OCI-LY7 (cell line): ENCODE measurements around the gene GADD45GIP1. TPM values are rescaled to one million over a fixed set of nuclear protein-coding genes. Genes with fewer than 3 reads are reported as not detected.

Experiments
- BruUV-seq: library from RNA; stranded (reverse); fragments of 400-500 nt; replicated peaks from 2 replicates; lab custom pipeline; 2021; lab: Mats Ljungman, UMichigan
- CTCF ChIA-PET: fragments of 300-600 bp; sonication (Branson Sonifier 250); formaldehyde crosslinking; loops from one replicate; lab custom pipeline; 2022; ENCODE audit warnings: antibody characterized with exemption; ENCODE audit not compliant: unreplicated experiment; lab: Charles Lee
- POLR2A ChIA-PET: fragments of 300-600 bp; sonication (Branson Sonifier 250); formaldehyde crosslinking; loops from one replicate; lab custom pipeline; 2022; ENCODE audit warnings: antibody characterized with exemption; lab: Charles Lee
- DNase-seq: peaks from one replicate; pipeline ENCODE4 v3.0.0-alpha.2; 2015; ENCODE audit warnings: low spot score
- H2AFZ ChIP-seq: fragments of 200-600 bp; sonication (generic), shearing (Covaris generic); 2 replicates; pipeline ENCODE4 v1.6.1; 2014; ENCODE audit warnings: mild to moderate bottlenecking, antibody characterized with exemption, low read length, moderate library complexity
- H3K27ac ChIP-seq: fragments of 200-600 bp; sonication (generic); 2 replicates; pipeline ENCODE4 v1.5.1; 2014; ENCODE audit warnings: mixed run types, low read depth, mild to moderate bottlenecking, moderate library complexity, low read length, inconsistent platforms; ENCODE audit not compliant: poor library complexity, severe bottlenecking
- H3K36me3 ChIP-seq: fragments of 200-600 bp; sonication (generic); 2 replicates; pipeline ENCODE4 v1.6.1; 2014; ENCODE audit warnings: mild to moderate bottlenecking, antibody characterized with exemption, low read length, moderate library complexity, mixed read lengths; ENCODE audit not compliant: insufficient read depth
- H3K4me1 ChIP-seq: fragments of 200-600 bp; sonication (generic); 2 replicates; pipeline ENCODE4 v1.5.1; 2014; ENCODE audit warnings: mild to moderate bottlenecking, low read length; ENCODE audit not compliant: insufficient read depth, poor library complexity, severe bottlenecking
- H3K4me2 ChIP-seq: fragments of 200-600 bp; sonication (generic); 2 replicates; pipeline ENCODE4 v1.6.1; 2014; ENCODE audit warnings: mild to moderate bottlenecking, low read length
- H3K4me3 ChIP-seq: fragments of 200-600 bp; sonication (generic); 2 replicates; pipeline ENCODE4 v1.5.1; 2014; ENCODE audit warnings: mild to moderate bottlenecking, low read depth, low read length; ENCODE audit not compliant: poor library complexity, severe bottlenecking
- H3K79me2 ChIP-seq: fragments of 200-600 bp; sonication (generic); 2 replicates; pipeline ENCODE4 v1.6.1; 2016; ENCODE audit warnings: low read depth, mild to moderate bottlenecking, low read length, moderate library complexity, mixed read lengths; ENCODE audit not compliant: insufficient read depth
- H3K9me2 ChIP-seq: fragments of 200-600 bp; sonication (generic); 2 replicates; pipeline ENCODE4 v1.6.1; 2016; ENCODE audit warnings: mild to moderate bottlenecking, low read length, mixed read lengths; ENCODE audit not compliant: insufficient read depth
- H3K9me3 ChIP-seq: fragments of 200-600 bp; sonication (generic); 2 replicates; pipeline ENCODE4 v1.6.1; 2014; ENCODE audit warnings: mild to moderate bottlenecking, mixed run types, low read length, mixed read lengths
- H4K20me1 ChIP-seq: fragments of 200-600 bp; sonication (generic); 2 replicates; pipeline ENCODE4 v1.6.1; 2014; ENCODE audit warnings: mild to moderate bottlenecking, antibody characterized with exemption, low read length, moderate library complexity, mixed read lengths; ENCODE audit not compliant: insufficient read depth
- CTCF ChIP-seq: fragments of 200-600 bp; sonication (generic); conservative IDR thresholded peaks from 2 replicates; pipeline ENCODE4 v1.5.1; 2014; ENCODE audit warnings: mild to moderate bottlenecking, antibody characterized with exemption, low read length, moderate library complexity, mixed read lengths
- EZH2phosphoT487 ChIP-seq: fragments of 200-600 bp; sonication (generic); IDR thresholded peaks from 2 replicates; pipeline ENCODE4 v1.6.1; 2018; ENCODE audit warnings: low read depth, borderline replicate concordance, mild to moderate bottlenecking, mixed run types, antibody characterized with exemption, low read length, moderate library complexity, mixed read lengths
- intact Hi-C: fragments of 100-400 bp; cut with micrococcal nuclease; formaldehyde crosslinking; loops from one replicate; pipeline ENCODE4 v1.10.0; 2022; ENCODE audit not compliant: unreplicated experiment
- total RNA-seq, 2 experiments: library from RNA; depleted of rRNA in 1 of 2; stranded (reverse); fragments of >200 nt in 1 of 2; shearing (Covaris generic) in 1 of 2; gene quantifications; 2 replicates each; pipeline ENCODE4 v1.2.3, GENCODE V29; 2014 to 2022

Gene GADD45GIP1
- total RNA-seq, 2 experiments from 2014 or later: 29.5 to 32.4 TPM

- TF ChIP-seq EZH2phosphoT487 (no peak), CTCF (no peak)
Measured at GRCh38 chr19:12993562-12993961, 36.5 kb upstream of the GADD45GIP1 start.

GRCh38 chr19:12992729-12993128, 35.7 kb upstream of the GADD45GIP1 start:
- Histone ChIP-seq H2AFZ (no peak overlapping the region), H3K4me1 (no peaks in the 10 kb centered on the region), H3K36me3 (no peaks in the 10 kb centered on the region), H3K4me2 (no peak overlapping the region), H3K9me2 (no peaks in the 10 kb centered on the region), H4K20me1 (no peaks in the 10 kb centered on the region), H3K9me3 (no peaks in the 10 kb centered on the region), H3K27ac (no peak overlapping the region), H3K4me3 (no peak overlapping the region), H3K79me2 (no peaks in the 10 kb centered on the region)
- TF ChIP-seq EZH2phosphoT487: no peak
- no peak for TF ChIP-seq CTCF
- CTCF ChIA-PET: no interaction called here
- no peak for DNase-seq
- intact Hi-C loops: no loop called here
- BruUV-seq: no TSS peak
- POLR2A ChIA-PET: no interaction called here

More at GRCh38 chr19:12993562-12993961, 36.5 kb upstream of the GADD45GIP1 start:
- H3K9me3 ChIP-seq: no peaks in the 10 kb centered on the region
- no TSS peak for BruUV-seq
- H3K36me3 ChIP-seq: no peaks in the 10 kb centered on the region
- no peaks in the 10 kb centered on the region for H4K20me1 ChIP-seq
- POLR2A ChIA-PET: interaction anchor here (1.0 kb wide), 1 partner anchor 24 kb away, joined by 3 read pairs; no protein-coding TSS in a partner anchor
- CTCF ChIA-PET: no interaction called here
- H3K79me2 ChIP-seq: no peaks in the 10 kb centered on the region
- intact Hi-C loops: no loop called here
- H2AFZ ChIP-seq: no peak overlapping the region
- H3K27ac ChIP-seq: no peak overlapping the region
- DNase-seq: no peak
- no peaks in the 10 kb centered on the region for H3K4me1 ChIP-seq
- H3K9me2 ChIP-seq: no peaks in the 10 kb centered on the region
- no peak overlapping the region for H3K4me2 ChIP-seq
- no peak overlapping the region for H3K4me3 ChIP-seq

DNA sequence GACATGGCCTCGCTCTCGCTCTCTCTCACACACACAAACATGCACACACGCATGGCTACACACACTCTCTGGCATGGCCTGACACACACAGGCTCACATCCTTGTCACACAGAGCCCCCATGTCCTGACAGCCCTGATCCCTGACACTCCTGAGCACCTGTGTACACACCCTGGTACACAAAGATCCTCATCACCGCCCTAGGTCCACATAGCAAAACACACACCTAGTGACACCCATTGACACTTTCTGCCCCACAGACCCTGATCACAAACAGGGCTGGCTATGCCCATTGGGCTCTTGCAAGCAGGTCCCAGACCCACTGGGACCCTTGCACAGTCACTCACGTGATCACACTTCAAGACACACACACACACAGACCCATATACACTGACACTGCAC, 34.3 kb upstream of the GADD45GIP1 start:
- H3K27ac ChIP-seq: no peak overlapping the region
- ChIA-PET POLR2A (no interaction called here), CTCF (no interaction called here)
- BruUV-seq: no TSS peak
- no peak for DNase-seq
- intact Hi-C loops: no loop called here
- H2AFZ ChIP-seq: no peak overlapping the region
- H3K4me1 ChIP-seq: no peaks in the 10 kb centered on the region
- H3K79me2 ChIP-seq: no peaks in the 10 kb centered on the region
- TF ChIP-seq EZH2phosphoT487 (no peak), CTCF (no peak)
- no peak overlapping the region for H3K4me2 ChIP-seq
- no peaks in the 10 kb centered on the region for H3K36me3 ChIP-seq
- H4K20me1 ChIP-seq: no peaks in the 10 kb centered on the region
- H3K4me3 ChIP-seq: no peak overlapping the region
- H3K9me3 ChIP-seq: no peaks in the 10 kb centered on the region
- no peaks in the 10 kb centered on the region for H3K9me2 ChIP-seq
